ENCODE measurements around the gene MRPL12. TPM values are rescaled to one million over a fixed set of nuclear protein-coding genes. Genes with fewer than 3 reads are reported as not detected.

The MRPL12 gene
- total RNA-seq, 1 experiment from 2014 or later: 139 TPM

DNA sequence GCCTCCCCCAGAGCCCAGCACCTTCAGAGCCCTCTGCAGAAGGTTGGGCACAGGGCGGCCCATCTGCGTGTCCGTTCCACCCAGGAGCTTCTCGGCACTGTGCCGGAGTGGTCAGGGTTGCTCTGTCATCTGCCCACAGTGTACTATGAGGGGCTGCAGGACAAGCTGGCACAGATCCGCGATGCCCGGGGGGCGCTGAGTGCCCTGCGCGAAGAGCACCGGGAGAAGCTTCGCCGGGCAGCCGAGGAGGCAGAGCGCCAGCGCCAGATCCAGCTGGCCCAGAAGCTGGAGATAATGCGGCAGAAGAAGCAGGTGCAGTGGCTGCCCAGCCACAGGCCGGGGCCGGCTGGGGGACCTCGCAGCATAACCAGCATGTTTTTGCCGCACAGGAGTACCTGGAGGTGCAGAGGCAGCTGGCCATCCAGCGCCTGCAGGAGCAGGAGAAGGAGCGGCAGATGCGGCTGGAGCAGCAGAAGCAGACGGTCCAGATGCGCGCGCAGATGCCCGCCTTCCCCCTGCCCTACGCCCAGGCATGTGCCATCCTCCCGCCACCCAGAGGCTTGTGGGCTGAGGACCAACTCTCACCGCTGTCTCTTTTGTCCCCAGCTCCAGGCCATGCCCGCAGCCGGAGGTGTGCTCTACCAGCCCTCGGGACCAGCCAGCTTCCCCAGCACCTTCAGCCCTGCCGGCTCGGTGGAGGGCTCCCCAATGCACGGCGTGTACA lies 6.8 kb upstream of the MRPL12 start:
- Mint-ChIP-seq H3K36me3 (peaks cover 36% of the 10 kb centered on the region), H3K27me3 (ENCODE audit: low read depth) (no peaks in the 10 kb centered on the region), H3K27ac (no peak overlapping the region), H3K9me3 (no peaks in the 10 kb centered on the region), H3K4me1 (peaks cover 4% of the 10 kb centered on the region; the same call in 1 of the 2 replicates), H3K4me3 (no peak overlapping the region)
- TF ChIP-seq, protein P1, sequence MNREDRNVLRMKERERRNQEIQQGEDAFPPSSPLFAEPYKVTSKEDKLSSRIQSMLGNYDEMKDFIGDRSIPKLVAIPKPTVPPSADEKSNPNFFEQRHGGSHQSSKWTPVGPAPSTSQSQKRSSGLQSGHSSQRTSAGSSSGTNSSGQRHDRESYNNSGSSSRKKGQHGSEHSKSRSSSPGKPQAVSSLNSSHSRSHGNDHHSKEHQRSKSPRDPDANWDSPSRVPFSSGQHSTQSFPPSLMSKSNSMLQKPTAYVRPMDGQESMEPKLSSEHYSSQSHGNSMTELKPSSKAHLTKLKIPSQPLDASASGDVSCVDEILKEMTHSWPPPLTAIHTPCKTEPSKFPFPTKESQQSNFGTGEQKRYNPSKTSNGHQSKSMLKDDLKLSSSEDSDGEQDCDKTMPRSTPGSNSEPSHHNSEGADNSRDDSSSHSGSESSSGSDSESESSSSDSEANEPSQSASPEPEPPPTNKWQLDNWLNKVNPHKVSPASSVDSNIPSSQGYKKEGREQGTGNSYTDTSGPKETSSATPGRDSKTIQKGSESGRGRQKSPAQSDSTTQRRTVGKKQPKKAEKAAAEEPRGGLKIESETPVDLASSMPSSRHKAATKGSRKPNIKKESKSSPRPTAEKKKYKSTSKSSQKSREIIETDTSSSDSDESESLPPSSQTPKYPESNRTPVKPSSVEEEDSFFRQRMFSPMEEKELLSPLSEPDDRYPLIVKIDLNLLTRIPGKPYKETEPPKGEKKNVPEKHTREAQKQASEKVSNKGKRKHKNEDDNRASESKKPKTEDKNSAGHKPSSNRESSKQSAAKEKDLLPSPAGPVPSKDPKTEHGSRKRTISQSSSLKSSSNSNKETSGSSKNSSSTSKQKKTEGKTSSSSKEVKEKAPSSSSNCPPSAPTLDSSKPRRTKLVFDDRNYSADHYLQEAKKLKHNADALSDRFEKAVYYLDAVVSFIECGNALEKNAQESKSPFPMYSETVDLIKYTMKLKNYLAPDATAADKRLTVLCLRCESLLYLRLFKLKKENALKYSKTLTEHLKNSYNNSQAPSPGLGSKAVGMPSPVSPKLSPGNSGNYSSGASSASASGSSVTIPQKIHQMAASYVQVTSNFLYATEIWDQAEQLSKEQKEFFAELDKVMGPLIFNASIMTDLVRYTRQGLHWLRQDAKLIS (CRISPR knock-in tag; IDR thresholded peaks at IDR 0.05; ENCODE audit: borderline replicate concordance): no peak
- TF ChIP-seq JAZF1 (CRISPR knock-in tag; IDR thresholded peaks at IDR 0.05) (no peak), TEAD1 (CRISPR knock-in tag; IDR thresholded peaks at IDR 0.05) (no peak), ETV6 (CRISPR knock-in tag; IDR thresholded peaks at IDR 0.05) (no peak), TCF7 (CRISPR knock-in tag; IDR thresholded peaks at IDR 0.05; ENCODE audit: low read depth) (no peak), CREM (CRISPR knock-in tag; IDR thresholded peaks at IDR 0.05) (no peak), GTF2I (CRISPR knock-in tag; conservative IDR thresholded peaks at IDR 0.05) (no peak), ZNF138 (CRISPR knock-in tag; conservative IDR thresholded peaks at IDR 0.05) (no peak), IRF2 (CRISPR knock-in tag; IDR thresholded peaks at IDR 0.05; ENCODE audit: borderline replicate concordance, low read depth) (no peak), SMAD3 (CRISPR knock-in tag; IDR thresholded peaks at IDR 0.05; ENCODE audit: borderline replicate concordance) (no peak)
- TF ChIP-seq, protein P2, sequence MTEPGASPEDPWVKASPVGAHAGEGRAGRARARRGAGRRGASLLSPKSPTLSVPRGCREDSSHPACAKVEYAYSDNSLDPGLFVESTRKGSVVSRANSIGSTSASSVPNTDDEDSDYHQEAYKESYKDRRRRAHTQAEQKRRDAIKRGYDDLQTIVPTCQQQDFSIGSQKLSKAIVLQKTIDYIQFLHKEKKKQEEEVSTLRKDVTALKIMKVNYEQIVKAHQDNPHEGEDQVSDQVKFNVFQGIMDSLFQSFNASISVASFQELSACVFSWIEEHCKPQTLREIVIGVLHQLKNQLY (CRISPR knock-in tag; IDR thresholded peaks at IDR 0.05): no peak
- CTCF ChIA-PET: interaction anchor here (0.6 to 1.8 kb wide), 2 partner anchors 15 to 21 kb away, joined by 5 to 9 read pairs; no protein-coding TSS in a partner anchor
- ATAC-seq (no peak), DNase-seq (ENCODE audit: low spot score) (no peak)
- POLR2A ChIA-PET: no interaction called here

DNA sequence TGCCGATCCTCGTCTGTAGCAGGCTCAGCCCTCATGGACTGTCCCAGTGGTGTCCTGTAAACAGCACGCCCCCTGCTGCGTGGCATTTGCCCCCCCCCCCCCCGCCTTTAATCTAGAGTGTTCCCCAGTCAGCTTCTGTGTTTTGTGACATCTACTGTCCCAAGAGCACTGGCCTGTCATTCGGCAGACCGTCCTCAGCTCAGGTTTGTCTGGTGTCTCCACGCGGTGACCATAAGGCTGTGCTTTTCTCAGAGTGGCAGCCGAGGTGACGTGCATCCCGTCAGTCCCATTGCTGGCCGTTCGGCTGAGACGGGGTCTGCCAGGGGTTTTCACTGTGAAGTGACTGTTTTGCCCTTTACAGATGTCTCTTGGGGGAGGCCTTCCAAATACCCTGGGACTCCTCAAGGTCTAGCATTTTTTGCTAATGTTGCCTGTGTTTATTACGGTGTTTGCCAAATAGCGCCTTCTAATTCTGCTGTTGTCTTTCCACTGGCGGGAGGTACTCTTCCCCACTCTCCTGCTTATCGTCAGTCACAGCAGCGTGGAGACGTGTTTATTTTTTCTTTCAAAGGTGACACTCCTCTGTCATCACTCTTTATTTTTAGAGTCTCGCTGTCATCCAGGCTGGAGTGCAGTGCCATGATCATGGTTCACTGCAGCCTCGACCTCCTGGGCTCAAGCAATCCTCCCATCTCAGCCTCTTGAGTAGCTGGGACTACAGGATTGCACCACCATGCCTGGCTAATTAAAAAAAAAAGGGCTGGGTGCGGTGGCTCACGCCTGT lies 5.7 kb upstream of the MRPL12 start:
- ChIA-PET POLR2A (no interaction called here), CTCF (interaction anchor here (0.6 kb wide), 1 partner anchor 14 kb away, joined by 5 read pairs; no protein-coding TSS in a partner anchor)
- no peak for DNase-seq (ENCODE audit: low spot score)
- no peak for ATAC-seq
- Mint-ChIP-seq H3K9me3 (no peaks in the 10 kb centered on the region), H3K27me3 (ENCODE audit: low read depth) (no peaks in the 10 kb centered on the region), H3K4me1 (peaks cover 11% of the 10 kb centered on the region; the same call in 1 of the 2 replicates), H3K4me3 (no peak overlapping the region), H3K36me3 (peaks cover 32% of the 10 kb centered on the region), H3K27ac (peak overlapping the region; percentile 57)
- TF ChIP-seq, protein P3, sequence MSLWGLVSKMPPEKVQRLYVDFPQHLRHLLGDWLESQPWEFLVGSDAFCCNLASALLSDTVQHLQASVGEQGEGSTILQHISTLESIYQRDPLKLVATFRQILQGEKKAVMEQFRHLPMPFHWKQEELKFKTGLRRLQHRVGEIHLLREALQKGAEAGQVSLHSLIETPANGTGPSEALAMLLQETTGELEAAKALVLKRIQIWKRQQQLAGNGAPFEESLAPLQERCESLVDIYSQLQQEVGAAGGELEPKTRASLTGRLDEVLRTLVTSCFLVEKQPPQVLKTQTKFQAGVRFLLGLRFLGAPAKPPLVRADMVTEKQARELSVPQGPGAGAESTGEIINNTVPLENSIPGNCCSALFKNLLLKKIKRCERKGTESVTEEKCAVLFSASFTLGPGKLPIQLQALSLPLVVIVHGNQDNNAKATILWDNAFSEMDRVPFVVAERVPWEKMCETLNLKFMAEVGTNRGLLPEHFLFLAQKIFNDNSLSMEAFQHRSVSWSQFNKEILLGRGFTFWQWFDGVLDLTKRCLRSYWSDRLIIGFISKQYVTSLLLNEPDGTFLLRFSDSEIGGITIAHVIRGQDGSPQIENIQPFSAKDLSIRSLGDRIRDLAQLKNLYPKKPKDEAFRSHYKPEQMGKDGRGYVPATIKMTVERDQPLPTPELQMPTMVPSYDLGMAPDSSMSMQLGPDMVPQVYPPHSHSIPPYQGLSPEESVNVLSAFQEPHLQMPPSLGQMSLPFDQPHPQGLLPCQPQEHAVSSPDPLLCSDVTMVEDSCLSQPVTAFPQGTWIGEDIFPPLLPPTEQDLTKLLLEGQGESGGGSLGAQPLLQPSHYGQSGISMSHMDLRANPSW (CRISPR knock-in tag; conservative IDR thresholded peaks at IDR 0.05; ENCODE audit: low read depth): no peak
- TF ChIP-seq ZNF263 (CRISPR knock-in tag; IDR thresholded peaks at IDR 0.05; ENCODE audit: low read depth) (no peak), CREM (CRISPR knock-in tag; IDR thresholded peaks at IDR 0.05) (no peak), EMX1 (CRISPR knock-in tag; IDR thresholded peaks at IDR 0.05) (no peak), GRHL2 (CRISPR knock-in tag; IDR thresholded peaks at IDR 0.05; ENCODE audit: insufficient replicate concordance, severe bottlenecking) (no peak), GABPB1 (CRISPR knock-in tag; IDR thresholded peaks at IDR 0.05) (no peak)
- TF ChIP-seq, protein P4, sequence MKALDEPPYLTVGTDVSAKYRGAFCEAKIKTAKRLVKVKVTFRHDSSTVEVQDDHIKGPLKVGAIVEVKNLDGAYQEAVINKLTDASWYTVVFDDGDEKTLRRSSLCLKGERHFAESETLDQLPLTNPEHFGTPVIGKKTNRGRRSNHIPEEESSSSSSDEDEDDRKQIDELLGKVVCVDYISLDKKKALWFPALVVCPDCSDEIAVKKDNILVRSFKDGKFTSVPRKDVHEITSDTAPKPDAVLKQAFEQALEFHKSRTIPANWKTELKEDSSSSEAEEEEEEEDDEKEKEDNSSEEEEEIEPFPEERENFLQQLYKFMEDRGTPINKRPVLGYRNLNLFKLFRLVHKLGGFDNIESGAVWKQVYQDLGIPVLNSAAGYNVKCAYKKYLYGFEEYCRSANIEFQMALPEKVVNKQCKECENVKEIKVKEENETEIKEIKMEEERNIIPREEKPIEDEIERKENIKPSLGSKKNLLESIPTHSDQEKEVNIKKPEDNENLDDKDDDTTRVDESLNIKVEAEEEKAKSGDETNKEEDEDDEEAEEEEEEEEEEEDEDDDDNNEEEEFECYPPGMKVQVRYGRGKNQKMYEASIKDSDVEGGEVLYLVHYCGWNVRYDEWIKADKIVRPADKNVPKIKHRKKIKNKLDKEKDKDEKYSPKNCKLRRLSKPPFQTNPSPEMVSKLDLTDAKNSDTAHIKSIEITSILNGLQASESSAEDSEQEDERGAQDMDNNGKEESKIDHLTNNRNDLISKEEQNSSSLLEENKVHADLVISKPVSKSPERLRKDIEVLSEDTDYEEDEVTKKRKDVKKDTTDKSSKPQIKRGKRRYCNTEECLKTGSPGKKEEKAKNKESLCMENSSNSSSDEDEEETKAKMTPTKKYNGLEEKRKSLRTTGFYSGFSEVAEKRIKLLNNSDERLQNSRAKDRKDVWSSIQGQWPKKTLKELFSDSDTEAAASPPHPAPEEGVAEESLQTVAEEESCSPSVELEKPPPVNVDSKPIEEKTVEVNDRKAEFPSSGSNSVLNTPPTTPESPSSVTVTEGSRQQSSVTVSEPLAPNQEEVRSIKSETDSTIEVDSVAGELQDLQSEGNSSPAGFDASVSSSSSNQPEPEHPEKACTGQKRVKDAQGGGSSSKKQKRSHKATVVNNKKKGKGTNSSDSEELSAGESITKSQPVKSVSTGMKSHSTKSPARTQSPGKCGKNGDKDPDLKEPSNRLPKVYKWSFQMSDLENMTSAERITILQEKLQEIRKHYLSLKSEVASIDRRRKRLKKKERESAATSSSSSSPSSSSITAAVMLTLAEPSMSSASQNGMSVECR (CRISPR knock-in tag; IDR thresholded peaks at IDR 0.05; ENCODE audit: borderline replicate concordance): no peak
- TF ChIP-seq, protein P5, sequence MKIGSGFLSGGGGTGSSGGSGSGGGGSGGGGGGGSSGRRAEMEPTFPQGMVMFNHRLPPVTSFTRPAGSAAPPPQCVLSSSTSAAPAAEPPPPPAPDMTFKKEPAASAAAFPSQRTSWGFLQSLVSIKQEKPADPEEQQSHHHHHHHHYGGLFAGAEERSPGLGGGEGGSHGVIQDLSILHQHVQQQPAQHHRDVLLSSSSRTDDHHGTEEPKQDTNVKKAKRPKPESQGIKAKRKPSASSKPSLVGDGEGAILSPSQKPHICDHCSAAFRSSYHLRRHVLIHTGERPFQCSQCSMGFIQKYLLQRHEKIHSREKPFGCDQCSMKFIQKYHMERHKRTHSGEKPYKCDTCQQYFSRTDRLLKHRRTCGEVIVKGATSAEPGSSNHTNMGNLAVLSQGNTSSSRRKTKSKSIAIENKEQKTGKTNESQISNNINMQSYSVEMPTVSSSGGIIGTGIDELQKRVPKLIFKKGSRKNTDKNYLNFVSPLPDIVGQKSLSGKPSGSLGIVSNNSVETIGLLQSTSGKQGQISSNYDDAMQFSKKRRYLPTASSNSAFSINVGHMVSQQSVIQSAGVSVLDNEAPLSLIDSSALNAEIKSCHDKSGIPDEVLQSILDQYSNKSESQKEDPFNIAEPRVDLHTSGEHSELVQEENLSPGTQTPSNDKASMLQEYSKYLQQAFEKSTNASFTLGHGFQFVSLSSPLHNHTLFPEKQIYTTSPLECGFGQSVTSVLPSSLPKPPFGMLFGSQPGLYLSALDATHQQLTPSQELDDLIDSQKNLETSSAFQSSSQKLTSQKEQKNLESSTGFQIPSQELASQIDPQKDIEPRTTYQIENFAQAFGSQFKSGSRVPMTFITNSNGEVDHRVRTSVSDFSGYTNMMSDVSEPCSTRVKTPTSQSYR (CRISPR knock-in tag; IDR thresholded peaks at IDR 0.05): no peak

Measured in WTC11 (cell line).